ENCODE results near the gene DALRD3. TPM values are rescaled to one million over a fixed set of nuclear protein-coding genes. Genes with fewer than 3 reads are reported as not detected.

Gene DALRD3, protein sequence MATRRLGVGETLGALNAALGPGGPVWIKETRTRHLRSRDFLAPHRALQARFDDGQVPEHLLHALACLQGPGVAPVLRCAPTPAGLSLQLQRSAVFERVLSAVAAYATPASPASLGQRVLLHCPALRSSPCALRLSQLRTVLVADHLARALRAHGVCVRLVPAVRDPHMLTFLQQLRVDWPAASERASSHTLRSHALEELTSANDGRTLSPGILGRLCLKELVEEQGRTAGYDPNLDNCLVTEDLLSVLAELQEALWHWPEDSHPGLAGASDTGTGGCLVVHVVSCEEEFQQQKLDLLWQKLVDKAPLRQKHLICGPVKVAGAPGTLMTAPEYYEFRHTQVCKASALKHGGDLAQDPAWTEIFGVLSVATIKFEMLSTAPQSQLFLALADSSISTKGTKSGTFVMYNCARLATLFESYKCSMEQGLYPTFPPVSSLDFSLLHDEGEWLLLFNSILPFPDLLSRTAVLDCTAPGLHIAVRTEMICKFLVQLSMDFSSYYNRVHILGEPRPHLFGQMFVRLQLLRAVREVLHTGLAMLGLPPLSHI
- total RNA-seq (2021) (13.2 and 15.8 TPM in 2 replicates), Bru-seq, nascent RNA (percentile 43 among the genes with signal in this experiment), BruChase-seq, experiment 1, labeled RNA remaining after a 2-hour chase (percentile 41 among the genes with signal in this experiment), BruChase-seq, experiment 2, labeled RNA remaining after a 6-hour chase (percentile 48 among the genes with signal in this experiment)
- long read RNA-seq, transcript DALRD3-202 (12 exons, 1,739 nt) = major isoform, 8 of 24 reads
- long read RNA-seq, partial matches to known transcripts = 4 of 24 reads
- long read RNA-seq, other reads (novel, unspliced or antisense) = 8 of 24 reads

DNA sequence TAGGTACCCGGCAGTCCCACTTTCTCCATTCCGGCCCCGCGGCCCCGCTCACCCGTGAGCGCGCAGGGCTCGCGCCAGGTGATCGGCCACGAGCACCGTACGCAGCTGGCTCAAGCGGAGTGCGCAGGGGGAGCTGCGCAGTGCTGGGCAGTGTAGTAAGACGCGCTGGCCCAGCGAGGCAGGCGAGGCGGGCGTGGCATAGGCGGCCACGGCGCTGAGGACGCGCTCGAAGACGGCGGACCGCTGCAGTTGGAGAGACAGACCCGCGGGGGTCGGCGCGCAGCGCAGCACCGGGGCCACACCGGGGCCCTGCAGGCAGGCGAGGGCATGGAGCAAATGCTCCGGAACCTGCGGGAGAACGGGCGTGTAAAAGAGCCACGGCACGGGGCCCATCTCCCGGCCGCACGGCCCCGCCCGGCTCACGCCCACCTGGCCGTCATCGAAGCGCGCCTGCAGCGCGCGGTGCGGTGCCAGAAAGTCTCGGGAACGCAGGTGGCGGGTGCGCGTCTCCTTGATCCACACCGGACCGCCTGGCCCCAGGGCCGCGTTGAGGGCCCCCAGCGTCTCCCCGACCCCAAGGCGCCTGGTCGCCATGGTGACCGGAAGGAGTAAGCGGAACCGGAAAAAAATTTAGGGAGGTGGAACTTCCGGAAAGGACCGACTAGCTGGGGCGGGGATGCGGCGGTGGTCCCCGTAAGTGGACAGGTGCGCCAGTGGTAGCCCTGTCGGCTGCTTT, at the start of gene DALRD3:
TSS of gene DALRD3 (minus strand) at position 610 of the 736 bp plus-strand sequence. CDS start at position 594, 16 bp downstream.
- peak within 1 kb of the TSS; percentile 59 for H3K27ac ChIP-seq (ENCODE audit: low read depth, low read length, poor library complexity, severe bottlenecking)
- ChIA-PET POLR2A (ENCODE audit: low non-redundant PET) (no interaction called here), CTCF (no interaction called here)
- H3K4me3 ChIP-seq (ENCODE audit: low read depth, low read length, poor library complexity, severe bottlenecking) = peak within 1 kb of the TSS; percentile 72
- BruUV-seq (replicated peaks) = no TSS peak
- no peaks in the 10 kb centered on the region for H3K27me3 ChIP-seq (replicated peaks; ENCODE audit: insufficient read depth, low read depth, low read length, poor library complexity)
- intact Hi-C loops (cut with micrococcal nuclease; ENCODE audit: unreplicated experiment) = no loop called here
- H3K9me3 ChIP-seq (ENCODE audit: low read depth, low read length, poor library complexity, severe bottlenecking) = no peaks in the 10 kb centered on the region
- H3K4me1 ChIP-seq (ENCODE audit: insufficient read depth, low read length, poor library complexity, severe bottlenecking) = no peaks in the 10 kb centered on the region
- peak; percentile 54 for DNase-seq (ENCODE audit: low spot score)
- no peak for TF ChIP-seq EZH2 (IDR thresholded peaks at IDR 0.05; ENCODE audit: borderline replicate concordance, low read depth, low read length, poor library complexity, severe bottlenecking)
- TF ChIP-seq, protein P1, sequence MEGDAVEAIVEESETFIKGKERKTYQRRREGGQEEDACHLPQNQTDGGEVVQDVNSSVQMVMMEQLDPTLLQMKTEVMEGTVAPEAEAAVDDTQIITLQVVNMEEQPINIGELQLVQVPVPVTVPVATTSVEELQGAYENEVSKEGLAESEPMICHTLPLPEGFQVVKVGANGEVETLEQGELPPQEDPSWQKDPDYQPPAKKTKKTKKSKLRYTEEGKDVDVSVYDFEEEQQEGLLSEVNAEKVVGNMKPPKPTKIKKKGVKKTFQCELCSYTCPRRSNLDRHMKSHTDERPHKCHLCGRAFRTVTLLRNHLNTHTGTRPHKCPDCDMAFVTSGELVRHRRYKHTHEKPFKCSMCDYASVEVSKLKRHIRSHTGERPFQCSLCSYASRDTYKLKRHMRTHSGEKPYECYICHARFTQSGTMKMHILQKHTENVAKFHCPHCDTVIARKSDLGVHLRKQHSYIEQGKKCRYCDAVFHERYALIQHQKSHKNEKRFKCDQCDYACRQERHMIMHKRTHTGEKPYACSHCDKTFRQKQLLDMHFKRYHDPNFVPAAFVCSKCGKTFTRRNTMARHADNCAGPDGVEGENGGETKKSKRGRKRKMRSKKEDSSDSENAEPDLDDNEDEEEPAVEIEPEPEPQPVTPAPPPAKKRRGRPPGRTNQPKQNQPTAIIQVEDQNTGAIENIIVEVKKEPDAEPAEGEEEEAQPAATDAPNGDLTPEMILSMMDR (conservative IDR thresholded peaks at IDR 0.05; ENCODE audit: low read depth, low read length) = no peak
- H3K36me3 ChIP-seq (ENCODE audit: insufficient read depth, low read length, poor library complexity, severe bottlenecking) = peaks cover 16% of the 10 kb centered on the region

DNA sequence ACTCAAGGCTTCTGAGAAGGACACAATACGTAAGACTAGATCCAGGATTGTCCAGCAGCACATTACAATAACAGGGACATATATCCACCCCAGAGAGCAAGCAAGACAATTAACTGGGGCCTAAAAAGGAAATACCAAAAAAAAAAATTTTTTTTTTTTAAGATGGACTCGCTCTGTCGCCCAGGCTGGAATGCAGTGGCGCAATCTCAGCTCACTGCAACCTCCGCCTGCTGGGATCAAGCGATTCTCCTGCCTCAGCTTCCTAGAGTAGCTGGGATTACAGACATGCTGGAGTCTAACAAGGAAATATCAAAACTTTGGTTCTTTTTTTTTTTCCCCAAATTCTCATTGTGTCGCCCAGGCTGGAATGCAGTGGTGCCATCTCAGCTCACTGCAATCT, 39.6 kb upstream of the DALRD3 start:
- TF ChIP-seq EZH2 (IDR thresholded peaks at IDR 0.05; ENCODE audit: borderline replicate concordance, low read depth, low read length, poor library complexity, severe bottlenecking) = no peak
- TF ChIP-seq, protein P1 (conservative IDR thresholded peaks at IDR 0.05; ENCODE audit: low read depth, low read length) = no peak
- Histone ChIP-seq H3K36me3 (ENCODE audit: insufficient read depth, low read length, poor library complexity, severe bottlenecking) (peaks cover 12% of the 10 kb centered on the region), H3K4me1 (ENCODE audit: insufficient read depth, low read length, poor library complexity, severe bottlenecking) (no peaks in the 10 kb centered on the region), H3K27me3 (replicated peaks; ENCODE audit: insufficient read depth, low read depth, low read length, poor library complexity) (no peaks in the 10 kb centered on the region), H3K9me3 (ENCODE audit: low read depth, low read length, poor library complexity, severe bottlenecking) (no peaks in the 10 kb centered on the region), H3K27ac (ENCODE audit: low read depth, low read length, poor library complexity, severe bottlenecking) (no peak overlapping the region), H3K4me3 (ENCODE audit: low read depth, low read length, poor library complexity, severe bottlenecking) (no peak overlapping the region)
- no peak for DNase-seq (ENCODE audit: low spot score)
- BruUV-seq (replicated peaks) = no TSS peak
- ChIA-PET POLR2A (ENCODE audit: low non-redundant PET) (no interaction called here), CTCF (no interaction called here)
- intact Hi-C loops (cut with micrococcal nuclease; ENCODE audit: unreplicated experiment) = no loop called here

DNA sequence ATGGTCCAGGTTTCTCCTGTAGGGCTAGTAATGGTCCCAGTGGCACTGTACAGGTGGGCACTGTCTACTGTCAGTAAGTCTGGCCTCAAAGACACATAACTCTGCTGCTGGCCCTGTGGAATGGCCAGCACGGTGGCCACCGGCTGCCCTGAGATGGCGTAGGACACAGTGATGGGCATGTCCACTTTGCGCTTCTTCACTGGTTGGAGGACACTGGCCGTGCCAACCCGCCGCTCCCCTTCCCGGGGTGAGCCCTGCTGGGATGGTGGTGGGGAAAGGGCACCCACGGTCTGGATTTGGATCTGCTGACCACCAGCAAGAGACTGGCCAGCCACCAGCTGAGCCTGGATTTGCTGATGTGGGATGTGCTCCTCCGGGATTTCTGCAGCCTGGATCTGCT, 38.9 kb upstream of the DALRD3 start:
- no TSS peak for BruUV-seq (replicated peaks)
- peaks cover 12% of the 10 kb centered on the region for H3K36me3 ChIP-seq (ENCODE audit: insufficient read depth, low read length, poor library complexity, severe bottlenecking)
- H3K4me1 ChIP-seq (ENCODE audit: insufficient read depth, low read length, poor library complexity, severe bottlenecking) = no peaks in the 10 kb centered on the region
- no peak for TF ChIP-seq EZH2 (IDR thresholded peaks at IDR 0.05; ENCODE audit: borderline replicate concordance, low read depth, low read length, poor library complexity, severe bottlenecking)
- TF ChIP-seq, protein P1 (conservative IDR thresholded peaks at IDR 0.05; ENCODE audit: low read depth, low read length) = no peak
- H3K27me3 ChIP-seq (replicated peaks; ENCODE audit: insufficient read depth, low read depth, low read length, poor library complexity) = no peaks in the 10 kb centered on the region
- POLR2A ChIA-PET (ENCODE audit: low non-redundant PET) = no interaction called here
- H3K27ac ChIP-seq (ENCODE audit: low read depth, low read length, poor library complexity, severe bottlenecking) = no peak overlapping the region
- intact Hi-C loops (cut with micrococcal nuclease; ENCODE audit: unreplicated experiment) = no loop called here
- no peak overlapping the region for H3K4me3 ChIP-seq (ENCODE audit: low read depth, low read length, poor library complexity, severe bottlenecking)
- CTCF ChIA-PET = no interaction called here
- no peaks in the 10 kb centered on the region for H3K9me3 ChIP-seq (ENCODE audit: low read depth, low read length, poor library complexity, severe bottlenecking)
- DNase-seq (ENCODE audit: low spot score) = no peak

All from A673 (cell line).